HEK293 (cell line): Measurements from ENCODE around the gene NAGLU.

ENCODE experiments used
- CTCF ChIA-PET: fragments of 350-600 bp; formaldehyde crosslinking; extraction: SDS; loops from one replicate; lab custom pipeline; 2021; ENCODE audit warnings: antibody characterized with exemption; lab: Yijun Ruan, JAX
- POLR2A ChIA-PET: fragments of 300-600 bp; formaldehyde crosslinking; extraction: SDS; loops from one replicate; lab custom pipeline; 2020; ENCODE audit warnings: antibody characterized with exemption, inconsistent platforms; lab: Yijun Ruan, JAX
- H3K27ac ChIP-seq: fragments of 200-500 bp; sonication (Bioruptor generic); 2 replicates; pipeline ENCODE4 v1.5.1; 2014; ENCODE audit warnings: low read depth, low read length, control low read depth, inconsistent platforms; ENCODE audit errors: extremely low read depth
- H3K36me3 ChIP-seq, 2 experiments: fragments of 200-500 bp in 1 of 2; sonication (Bioruptor generic) in 1 of 2; 1 replicate in 1 of 2; 2 replicates in 1 of 2; pipeline ENCODE4 v1.5.1; 2014 to 2017; ENCODE audit warnings: inconsistent platforms in 2 of 2, low read length in 2 of 2; ENCODE audit not compliant: control insufficient read depth in 2 of 2, insufficient read depth in 1 of 2
- H3K4me1 ChIP-seq: fragments of 200-500 bp; sonication (Bioruptor generic); 2 replicates; pipeline ENCODE4 v1.5.1; 2014; ENCODE audit warnings: mild to moderate bottlenecking, low read length, inconsistent platforms; ENCODE audit not compliant: control insufficient read depth, insufficient read depth
- H3K4me3 ChIP-seq: 2 replicates; pipeline ENCODE4 v1.5.1; 2011; ENCODE audit warnings: low read depth, mild to moderate bottlenecking, control low read depth, low read length, moderate library complexity
- H3K9me3 ChIP-seq: fragments of 200-500 bp; sonication (Bioruptor generic); 2 replicates; pipeline ENCODE4 v1.5.1; 2014; ENCODE audit warnings: low read depth, low read length, inconsistent platforms; ENCODE audit not compliant: control insufficient read depth, insufficient read depth
- GLIS1 ChIP-seq: fragments of 450-650 bp; formaldehyde crosslinking; IDR thresholded peaks from 2 replicates; pipeline ENCODE4 v1.5.1; 2016; ENCODE audit warnings: missing biosample characterization, missing genetic modification characterization
- SP2 ChIP-seq: fragments of 450-650 bp; formaldehyde crosslinking; IDR thresholded peaks from 2 replicates; pipeline ENCODE4 v1.5.1; 2016; ENCODE audit warnings: missing biosample characterization, missing genetic modification characterization
- WT1 ChIP-seq: fragments of 450-650 bp; formaldehyde crosslinking; IDR thresholded peaks from 2 replicates; pipeline ENCODE4 v1.5.1; 2016; ENCODE audit warnings: missing biosample characterization, missing genetic modification characterization
- ZNF155 ChIP-seq: fragments of 450-650 bp; formaldehyde crosslinking; IDR thresholded peaks from 2 replicates; pipeline ENCODE4 v1.5.1; 2016; ENCODE audit warnings: missing biosample characterization, missing genetic modification characterization
- ZNF211 ChIP-seq: fragments of 450-650 bp; formaldehyde crosslinking; IDR thresholded peaks from 2 replicates; pipeline ENCODE4 v1.5.1; 2016; ENCODE audit warnings: low read depth, missing biosample characterization, missing genetic modification characterization
- ZNF404 ChIP-seq: fragments of 450-650 bp; formaldehyde crosslinking; IDR thresholded peaks from 2 replicates; pipeline ENCODE4 v1.5.1; 2017; ENCODE audit warnings: missing biosample characterization, missing genetic modification characterization
- ZNF548 ChIP-seq: fragments of 450-650 bp; formaldehyde crosslinking; IDR thresholded peaks from 2 replicates; pipeline ENCODE4 v1.5.1; 2016; ENCODE audit warnings: missing biosample characterization, missing genetic modification characterization
- ZNF596 ChIP-seq: fragments of 450-650 bp; IDR thresholded peaks from 2 replicates; pipeline ENCODE4 v1.5.0; 2018; ENCODE audit warnings: missing biosample characterization, mild to moderate bottlenecking, missing genetic modification characterization, moderate library complexity
- ZNF623 ChIP-seq: fragments of 450-650 bp; formaldehyde crosslinking; IDR thresholded peaks from 2 replicates; pipeline ENCODE4 v1.5.1; 2016; ENCODE audit warnings: missing biosample characterization, missing genetic modification characterization
- ZNF677 ChIP-seq: fragments of 450-650 bp; IDR thresholded peaks from 2 replicates; pipeline ENCODE4 v1.5.0; 2018; ENCODE audit warnings: missing biosample characterization, mild to moderate bottlenecking, missing genetic modification characterization, moderate library complexity
- TF ChIP-seq, protein P1 (sequence below): fragments of 450-650 bp; formaldehyde crosslinking; IDR thresholded peaks from 2 replicates; pipeline ENCODE4 v1.5.1; 2016; ENCODE audit warnings: missing biosample characterization, missing genetic modification characterization
- TF ChIP-seq, protein P2 (sequence below): fragments of 450-650 bp; formaldehyde crosslinking; IDR thresholded peaks from 2 replicates; pipeline ENCODE4 v1.5.1; 2016; ENCODE audit warnings: missing biosample characterization, missing genetic modification characterization
- TF ChIP-seq, protein P3 (sequence below): fragments of 450-650 bp; formaldehyde crosslinking; IDR thresholded peaks from 2 replicates; pipeline ENCODE4 v1.5.1; 2016; ENCODE audit warnings: missing biosample characterization, missing genetic modification characterization
- TF ChIP-seq, protein P4 (sequence below): fragments of 450-650 bp; formaldehyde crosslinking; IDR thresholded peaks from 2 replicates; pipeline ENCODE4 v1.5.1; 2016; ENCODE audit warnings: missing biosample characterization, missing genetic modification characterization

Gene NAGLU

DNA sequence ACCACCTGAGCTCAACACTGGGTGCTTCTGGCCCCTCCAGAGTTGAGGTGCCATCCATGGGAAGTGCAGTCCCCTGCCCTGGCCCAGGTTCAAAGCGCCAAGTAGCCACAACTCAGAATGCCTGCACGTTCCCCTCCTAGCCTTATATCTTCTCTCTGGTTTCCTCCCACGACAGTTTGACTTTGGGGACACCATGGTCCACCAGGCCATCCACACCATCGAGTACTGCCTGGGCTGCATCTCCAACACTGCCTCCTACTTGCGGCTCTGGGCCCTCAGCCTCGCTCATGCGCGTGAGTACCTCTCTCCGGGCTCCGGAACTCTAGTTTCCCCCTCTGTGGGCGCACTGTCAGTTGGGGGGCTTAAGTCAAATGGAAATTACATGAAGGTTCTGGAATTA is 22.4 kb upstream of the NAGLU start:
- ChIA-PET CTCF (interaction anchor here (0.8 to 1.6 kb wide), 4 partner anchors 13 to 125 kb away, joined by 3 to 7 read pairs (median 4); partner anchors contain the start of gene STAT3), POLR2A (interaction anchor here (1.5 kb wide), 1 partner anchor 91 kb away, joined by 5 read pairs; the partner anchor contains the start of gene CAVIN1)
- no peak for TF ChIP-seq GLIS1 (tag by site-specific recombination)
- no peak for TF ChIP-seq ZNF211
- no peak for TF ChIP-seq ZNF596 (tag by site-specific recombination)
- no peak for TF ChIP-seq ZNF404 (tag by site-specific recombination)
- TF ChIP-seq, protein P1, sequence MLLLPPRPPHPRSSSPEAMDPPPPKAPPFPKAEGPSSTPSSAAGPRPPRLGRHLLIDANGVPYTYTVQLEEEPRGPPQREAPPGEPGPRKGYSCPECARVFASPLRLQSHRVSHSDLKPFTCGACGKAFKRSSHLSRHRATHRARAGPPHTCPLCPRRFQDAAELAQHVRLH (tag by site-specific recombination): no peak
- no peak for TF ChIP-seq ZNF155 (tag by site-specific recombination)
- TF ChIP-seq, protein P2, sequence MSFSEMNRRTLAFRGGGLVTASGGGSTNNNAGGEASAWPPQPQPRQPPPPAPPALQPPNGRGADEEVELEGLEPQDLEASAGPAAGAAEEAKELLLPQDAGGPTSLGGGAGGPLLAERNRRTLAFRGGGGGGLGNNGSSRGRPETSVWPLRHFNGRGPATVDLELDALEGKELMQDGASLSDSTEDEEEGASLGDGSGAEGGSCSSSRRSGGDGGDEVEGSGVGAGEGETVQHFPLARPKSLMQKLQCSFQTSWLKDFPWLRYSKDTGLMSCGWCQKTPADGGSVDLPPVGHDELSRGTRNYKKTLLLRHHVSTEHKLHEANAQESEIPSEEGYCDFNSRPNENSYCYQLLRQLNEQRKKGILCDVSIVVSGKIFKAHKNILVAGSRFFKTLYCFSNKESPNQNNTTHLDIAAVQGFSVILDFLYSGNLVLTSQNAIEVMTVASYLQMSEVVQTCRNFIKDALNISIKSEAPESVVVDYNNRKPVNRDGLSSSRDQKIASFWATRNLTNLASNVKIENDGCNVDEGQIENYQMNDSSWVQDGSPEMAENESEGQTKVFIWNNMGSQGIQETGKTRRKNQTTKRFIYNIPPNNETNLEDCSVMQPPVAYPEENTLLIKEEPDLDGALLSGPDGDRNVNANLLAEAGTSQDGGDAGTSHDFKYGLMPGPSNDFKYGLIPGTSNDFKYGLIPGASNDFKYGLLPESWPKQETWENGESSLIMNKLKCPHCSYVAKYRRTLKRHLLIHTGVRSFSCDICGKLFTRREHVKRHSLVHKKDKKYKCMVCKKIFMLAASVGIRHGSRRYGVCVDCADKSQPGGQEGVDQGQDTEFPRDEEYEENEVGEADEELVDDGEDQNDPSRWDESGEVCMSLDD (tag by site-specific recombination): no peak
- TF ChIP-seq ZNF548 (tag by site-specific recombination): no peak
- no peak for TF ChIP-seq SP2
- no peak for TF ChIP-seq ZNF623 (tag by site-specific recombination)
- no peak for TF ChIP-seq WT1 (tag by site-specific recombination)
- TF ChIP-seq, protein P3, sequence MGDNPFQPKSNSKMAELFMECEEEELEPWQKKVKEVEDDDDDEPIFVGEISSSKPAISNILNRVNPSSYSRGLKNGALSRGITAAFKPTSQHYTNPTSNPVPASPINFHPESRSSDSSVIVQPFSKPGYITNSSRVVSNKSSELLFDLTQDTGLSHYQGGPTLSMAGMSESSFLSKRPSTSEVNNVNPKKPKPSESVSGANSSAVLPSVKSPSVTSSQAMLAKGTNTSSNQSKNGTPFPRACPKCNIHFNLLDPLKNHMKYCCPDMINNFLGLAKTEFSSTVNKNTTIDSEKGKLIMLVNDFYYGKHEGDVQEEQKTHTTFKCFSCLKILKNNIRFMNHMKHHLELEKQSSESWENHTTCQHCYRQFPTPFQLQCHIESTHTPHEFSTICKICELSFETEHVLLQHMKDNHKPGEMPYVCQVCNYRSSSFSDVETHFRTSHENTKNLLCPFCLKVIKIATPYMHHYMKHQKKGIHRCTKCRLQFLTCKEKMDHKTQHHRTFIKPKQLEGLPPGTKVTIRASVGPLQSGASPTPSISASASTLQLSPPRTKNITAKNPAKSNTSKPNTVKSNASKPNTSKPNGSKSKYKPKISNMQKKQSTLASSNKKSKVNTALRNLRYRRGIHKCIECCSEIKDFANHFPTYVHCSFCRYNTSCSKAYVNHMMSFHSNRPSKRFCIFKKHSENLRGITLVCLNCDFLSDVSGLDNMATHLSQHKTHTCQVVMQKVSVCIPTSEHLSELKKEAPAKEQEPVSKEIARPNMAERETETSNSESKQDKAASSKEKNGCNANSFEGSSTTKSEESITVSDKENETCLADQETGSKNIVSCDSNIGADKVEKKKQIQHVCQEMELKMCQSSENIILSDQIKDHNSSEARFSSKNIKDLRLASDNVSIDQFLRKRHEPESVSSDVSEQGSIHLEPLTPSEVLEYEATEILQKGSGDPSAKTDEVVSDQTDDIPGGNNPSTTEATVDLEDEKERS (tag by site-specific recombination): no peak
- no peak overlapping the region for H3K27ac ChIP-seq
- no peaks in the 10 kb centered on the region for H3K9me3 ChIP-seq
- H3K36me3 ChIP-seq: peaks cover 6 to 66% of the 10 kb centered on the region in 2 experiments; a peak in 2 of 3 replicates
- H3K4me3 ChIP-seq: no peak overlapping the region
- H3K4me1 ChIP-seq: peaks cover 9% of the 10 kb centered on the region

DNA sequence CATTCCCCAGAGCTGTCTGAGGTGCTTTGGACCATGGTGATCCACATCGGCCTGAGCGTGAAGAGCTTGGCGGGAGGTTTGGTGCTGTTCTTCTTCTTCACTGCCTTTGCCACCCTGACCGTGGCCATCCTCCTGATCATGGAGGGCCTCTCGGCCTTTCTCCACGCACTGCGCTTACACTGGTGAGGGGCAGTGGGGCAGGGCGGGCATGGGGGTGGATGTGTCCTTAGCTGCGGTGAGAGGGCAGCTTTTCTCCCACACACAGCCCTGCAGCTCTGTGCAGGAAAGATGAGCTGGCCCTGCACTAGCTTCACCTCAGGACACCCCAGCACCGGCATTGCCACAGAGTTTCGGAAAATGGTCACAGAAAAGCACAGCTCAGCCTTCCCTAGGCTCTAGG is 21.8 kb upstream of the NAGLU start:
- TF ChIP-seq, protein P4, sequence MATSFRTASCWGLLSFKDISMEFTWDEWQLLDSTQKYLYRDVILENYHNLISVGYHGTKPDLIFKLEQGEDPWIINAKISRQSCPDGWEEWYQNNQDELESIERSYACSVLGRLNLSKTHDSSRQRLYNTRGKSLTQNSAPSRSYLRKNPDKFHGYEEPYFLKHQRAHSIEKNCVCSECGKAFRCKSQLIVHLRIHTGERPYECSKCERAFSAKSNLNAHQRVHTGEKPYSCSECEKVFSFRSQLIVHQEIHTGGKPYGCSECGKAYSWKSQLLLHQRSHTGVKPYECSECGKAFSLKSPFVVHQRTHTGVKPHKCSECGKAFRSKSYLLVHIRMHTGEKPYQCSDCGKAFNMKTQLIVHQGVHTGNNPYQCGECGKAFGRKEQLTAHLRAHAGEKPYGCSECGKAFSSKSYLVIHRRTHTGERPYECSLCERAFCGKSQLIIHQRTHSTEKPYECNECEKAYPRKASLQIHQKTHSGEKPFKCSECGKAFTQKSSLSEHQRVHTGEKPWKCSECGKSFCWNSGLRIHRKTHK (tag by site-specific recombination): no peak
- 0 out of 2 replicates have a peak, but pooled peaks have one; percentile 8 for TF ChIP-seq ZNF677 (tag by site-specific recombination)
- H3K36me3 ChIP-seq: peaks cover 6 to 66% of the 10 kb centered on the region in 2 experiments; a peak in 2 of 3 replicates
- ChIA-PET POLR2A (interaction anchor here (0.5 to 1.5 kb wide), 2 partner anchors 91 to 106 kb away, joined by 3 to 5 read pairs; partner anchors contain the start of gene CAVIN1), CTCF (interaction anchor here (0.5 to 1.6 kb wide), 7 partner anchors 13 to 126 kb away, joined by 3 to 7 read pairs (median 4); partner anchors contain the start of gene STAT3)
- H3K4me3 ChIP-seq: no peak overlapping the region
- peak overlapping the region; percentile 33; the same call in 1 of the 2 replicates for H3K27ac ChIP-seq
- H3K4me1 ChIP-seq: peaks cover 15% of the 10 kb centered on the region
- H3K9me3 ChIP-seq: no peaks in the 10 kb centered on the region
